Loucy (cell line): Measurements from ENCODE around the gene ARHGAP24.

Experiments
- H2AFZ ChIP-seq: fragments of 200-600 bp; sonication (generic); 2 replicates; pipeline ENCODE4 v1.6.0; 2016; ENCODE audit warnings: antibody characterized with exemption, mild to moderate bottlenecking, low read length, moderate library complexity
- H3F3A ChIP-seq: fragments of 200-600 bp; 2 replicates; pipeline ENCODE4 v1.6.0; 2016; ENCODE audit warnings: antibody characterized with exemption, low read depth, mild to moderate bottlenecking
- H3K27me3 ChIP-seq: fragments of 200-600 bp; sonication (generic); 2 replicates; pipeline ENCODE4 v1.6.1; 2014; ENCODE audit warnings: low read length, mild to moderate bottlenecking; ENCODE audit not compliant: insufficient read depth, poor library complexity, severe bottlenecking
- H3K36me3 ChIP-seq: fragments of 200-600 bp; sonication (generic); 2 replicates; pipeline ENCODE4 v1.6.1; 2016; ENCODE audit warnings: low read length; ENCODE audit not compliant: insufficient read depth
- H3K4me1 ChIP-seq: fragments of 200-600 bp; sonication (generic); 2 replicates; pipeline ENCODE4 v1.5.1; 2014; ENCODE audit warnings: low read length, mild to moderate bottlenecking; ENCODE audit not compliant: insufficient read depth, poor library complexity, severe bottlenecking
- H3K4me2 ChIP-seq: fragments of 200-600 bp; sonication (generic); 2 replicates; pipeline ENCODE4 v1.6.0; 2014; ENCODE audit warnings: antibody characterized with exemption, low read length, low read depth, mild to moderate bottlenecking; ENCODE audit not compliant: poor library complexity, severe bottlenecking
- H3K4me3 ChIP-seq: fragments of 200-600 bp; sonication (generic); 2 replicates; pipeline ENCODE4 v1.5.1; 2014; ENCODE audit warnings: low read length, mild to moderate bottlenecking, mixed read lengths; ENCODE audit not compliant: poor library complexity, severe bottlenecking
- H3K79me2 ChIP-seq: fragments of 200-600 bp; sonication (generic); 2 replicates; pipeline ENCODE4 v1.6.1; 2014; ENCODE audit warnings: low read length; ENCODE audit not compliant: insufficient read depth
- H3K9ac ChIP-seq: fragments of 200-600 bp; sonication (generic); 2 replicates; pipeline ENCODE4 v1.6.0; 2014; ENCODE audit warnings: mild to moderate bottlenecking, low read depth, low read length, moderate library complexity; ENCODE audit not compliant: poor library complexity, severe bottlenecking
- H3K9me2 ChIP-seq: fragments of 200-600 bp; sonication (generic); replicated peaks from 2 replicates; pipeline ENCODE4 v1.6.1; 2016; ENCODE audit warnings: low read depth, low read length, mixed read lengths
- H3K9me3 ChIP-seq: fragments of 200-600 bp; sonication (generic); 2 replicates; pipeline ENCODE4 v1.6.1; 2014; ENCODE audit warnings: mild to moderate bottlenecking, antibody characterized with exemption, low read length, low read depth; ENCODE audit not compliant: insufficient read depth
- H4K20me1 ChIP-seq: fragments of 200-600 bp; sonication (generic); 2 replicates; pipeline ENCODE4 v1.6.0; 2014; ENCODE audit warnings: antibody characterized with exemption, low read length, mild to moderate bottlenecking; ENCODE audit not compliant: insufficient read depth, poor library complexity, severe bottlenecking
- EZH2phosphoT487 ChIP-seq: fragments of 200-600 bp; IDR thresholded peaks from 2 replicates; pipeline ENCODE4 v1.6.1; 2018; ENCODE audit warnings: antibody characterized with exemption, mild to moderate bottlenecking, moderate library complexity, borderline replicate concordance
- TF ChIP-seq, protein P1 (sequence below): fragments of 200-600 bp; sonication (generic); conservative IDR thresholded peaks from 2 replicates; pipeline ENCODE4 v1.5.1; 2014; ENCODE audit warnings: mild to moderate bottlenecking, antibody characterized with exemption, low read length

The ARHGAP24 gene

DNA sequence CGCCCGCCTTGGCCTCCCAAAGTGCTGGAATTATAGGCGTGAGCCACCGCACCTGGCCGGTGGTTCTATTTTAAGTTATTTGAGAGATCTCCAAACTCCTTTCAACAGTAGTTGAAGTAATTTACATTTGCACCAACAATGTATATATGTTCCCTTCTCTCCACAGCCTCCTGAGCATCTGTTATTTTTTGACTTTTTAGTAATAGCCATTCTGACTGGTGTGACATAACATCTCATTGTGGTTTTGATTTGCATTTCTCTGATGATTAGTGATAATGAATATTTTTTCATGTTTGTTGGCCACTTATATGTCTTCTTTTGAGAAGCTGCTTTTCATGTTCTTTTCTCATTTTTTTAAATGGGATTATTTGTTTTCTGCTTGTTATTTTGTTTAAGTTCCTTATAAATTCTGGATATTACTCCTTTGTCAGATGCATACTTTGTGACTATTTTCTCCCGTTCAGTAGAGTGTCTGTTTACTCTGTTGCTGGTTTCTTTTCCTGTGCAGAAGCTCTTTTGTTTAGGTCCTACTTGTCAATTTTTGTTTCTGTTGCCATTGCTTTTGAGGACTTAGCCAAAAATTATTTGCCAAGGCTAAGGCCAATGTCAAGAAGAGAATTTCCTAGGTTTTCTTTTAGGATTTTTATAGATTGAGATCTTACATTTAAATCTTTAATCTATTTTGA, 213.2 kb downstream of the ARHGAP24 start:
- Histone ChIP-seq H3K79me2 (no peaks in the 10 kb centered on the region), H3F3A (no peaks in the 10 kb centered on the region), H2AFZ (no peak overlapping the region), H3K9ac (no peak overlapping the region), H3K9me2 (0 out of 2 replicates have a peak, but pooled peaks cover 3% of the 10 kb centered on the region), H3K36me3 (no peaks in the 10 kb centered on the region), H3K4me2 (no peak overlapping the region), H3K4me3 (no peak overlapping the region), H3K27me3 (no peaks in the 10 kb centered on the region), H3K9me3 (no peaks in the 10 kb centered on the region), H3K4me1 (no peaks in the 10 kb centered on the region), H4K20me1 (no peaks in the 10 kb centered on the region)
- TF ChIP-seq, protein P1, sequence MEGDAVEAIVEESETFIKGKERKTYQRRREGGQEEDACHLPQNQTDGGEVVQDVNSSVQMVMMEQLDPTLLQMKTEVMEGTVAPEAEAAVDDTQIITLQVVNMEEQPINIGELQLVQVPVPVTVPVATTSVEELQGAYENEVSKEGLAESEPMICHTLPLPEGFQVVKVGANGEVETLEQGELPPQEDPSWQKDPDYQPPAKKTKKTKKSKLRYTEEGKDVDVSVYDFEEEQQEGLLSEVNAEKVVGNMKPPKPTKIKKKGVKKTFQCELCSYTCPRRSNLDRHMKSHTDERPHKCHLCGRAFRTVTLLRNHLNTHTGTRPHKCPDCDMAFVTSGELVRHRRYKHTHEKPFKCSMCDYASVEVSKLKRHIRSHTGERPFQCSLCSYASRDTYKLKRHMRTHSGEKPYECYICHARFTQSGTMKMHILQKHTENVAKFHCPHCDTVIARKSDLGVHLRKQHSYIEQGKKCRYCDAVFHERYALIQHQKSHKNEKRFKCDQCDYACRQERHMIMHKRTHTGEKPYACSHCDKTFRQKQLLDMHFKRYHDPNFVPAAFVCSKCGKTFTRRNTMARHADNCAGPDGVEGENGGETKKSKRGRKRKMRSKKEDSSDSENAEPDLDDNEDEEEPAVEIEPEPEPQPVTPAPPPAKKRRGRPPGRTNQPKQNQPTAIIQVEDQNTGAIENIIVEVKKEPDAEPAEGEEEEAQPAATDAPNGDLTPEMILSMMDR = no peak
- no peak for TF ChIP-seq EZH2phosphoT487

DNA sequence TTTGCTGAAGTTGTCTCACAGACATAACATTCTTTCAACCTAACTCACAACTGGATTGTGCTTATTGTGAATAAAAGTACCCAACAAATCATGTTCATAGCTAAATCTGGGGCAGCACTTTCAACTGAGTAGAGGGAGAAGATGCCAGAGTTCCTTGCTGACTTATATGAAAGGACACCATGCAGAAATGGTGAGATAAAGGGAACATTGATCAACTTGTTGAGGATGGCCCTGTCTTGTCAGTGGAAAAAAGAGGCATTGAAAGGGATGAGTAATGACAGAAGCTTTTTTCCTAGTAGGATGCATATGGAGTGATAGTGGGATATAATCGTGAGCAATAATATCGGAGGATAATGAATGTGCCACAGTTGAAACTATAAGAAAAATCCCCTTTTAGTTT, 221.7 kb downstream of the ARHGAP24 start:
- Histone ChIP-seq H3K9me3 (no peaks in the 10 kb centered on the region), H3K4me3 (no peak overlapping the region), H3K4me2 (no peak overlapping the region), H3K9ac (no peak overlapping the region), H3K9me2 (no peaks in the 10 kb centered on the region), H2AFZ (no peak overlapping the region), H3K4me1 (no peaks in the 10 kb centered on the region), H3K79me2 (no peaks in the 10 kb centered on the region), H3F3A (no peaks in the 10 kb centered on the region), H4K20me1 (no peaks in the 10 kb centered on the region), H3K36me3 (no peaks in the 10 kb centered on the region), H3K27me3 (no peaks in the 10 kb centered on the region)
- no peak for TF ChIP-seq EZH2phosphoT487
- TF ChIP-seq, protein P1 = no peak

DNA sequence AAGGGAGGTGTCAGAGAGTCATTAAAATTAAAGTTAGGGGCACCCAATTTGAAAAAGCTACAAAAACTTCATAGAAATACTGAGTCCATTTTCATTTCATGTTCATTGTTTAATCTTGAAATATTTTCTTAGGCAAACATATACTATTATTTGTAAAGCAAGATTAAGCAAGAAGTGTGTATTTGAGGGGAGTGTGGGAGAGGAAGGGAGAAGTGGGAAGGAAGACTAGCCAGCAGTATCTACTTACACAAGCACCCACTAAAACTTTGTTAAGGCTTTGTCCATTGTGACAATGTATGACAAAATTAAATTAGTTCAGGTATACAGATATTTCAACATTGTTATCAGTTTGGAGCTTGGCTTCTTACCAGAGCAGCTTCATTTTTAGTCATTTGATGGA, 222.9 kb downstream of the ARHGAP24 start:
- H3K4me1 ChIP-seq = no peaks in the 10 kb centered on the region
- H3F3A ChIP-seq = no peaks in the 10 kb centered on the region
- H3K9me3 ChIP-seq = no peaks in the 10 kb centered on the region
- H2AFZ ChIP-seq = no peak overlapping the region
- H3K27me3 ChIP-seq = no peaks in the 10 kb centered on the region
- no peaks in the 10 kb centered on the region for H3K36me3 ChIP-seq
- no peaks in the 10 kb centered on the region for H4K20me1 ChIP-seq
- no peaks in the 10 kb centered on the region for H3K79me2 ChIP-seq
- no peak overlapping the region for H3K4me2 ChIP-seq
- no peak for TF ChIP-seq EZH2phosphoT487
- TF ChIP-seq, protein P1 = no peak
- H3K9me2 ChIP-seq = no peaks in the 10 kb centered on the region
- H3K9ac ChIP-seq = no peak overlapping the region
- no peak overlapping the region for H3K4me3 ChIP-seq
